GM23338 (cell line): ENCODE measurements around the gene CIAO2A. TPM values are rescaled to one million over a fixed set of nuclear protein-coding genes. Genes with fewer than 3 reads are reported as not detected.

Experiments used
- ATAC-seq: fragments of 200-7000 bp; cut with Tn5 transposase; 3 replicates; pipeline ENCODE4 v1.9.1; 2020
- DNase-seq: peaks from one replicate; pipeline ENCODE4 v3.0.0-alpha.2; 2015; ENCODE audit warnings: low spot score
- H2AFZ ChIP-seq: fragments of 200-600 bp; sonication (generic); 2 replicates; pipeline ENCODE4 v1.8.0; 2016; ENCODE audit warnings: antibody characterized with exemption, mild to moderate bottlenecking, moderate library complexity
- H3F3A ChIP-seq: fragments of 200-600 bp; sonication (generic); replicated peaks from 2 replicates; pipeline ENCODE4 v1.8.0; 2017; ENCODE audit warnings: antibody characterized with exemption, mixed run types, low read depth
- H3K27ac ChIP-seq: fragments of 200-600 bp; sonication (generic); 2 replicates; pipeline ENCODE4 v1.6.1; 2016; ENCODE audit warnings: low read depth
- H3K27me3 ChIP-seq: fragments of 200-600 bp; sonication (generic); 2 replicates; pipeline ENCODE4 v1.8.0; 2016; ENCODE audit warnings: mild to moderate bottlenecking, mixed run types, moderate library complexity; ENCODE audit not compliant: insufficient read depth
- H3K36me3 ChIP-seq: fragments of 200-600 bp; sonication (generic); 2 replicates; pipeline ENCODE4 v1.8.0; 2016; ENCODE audit warnings: mild to moderate bottlenecking; ENCODE audit not compliant: insufficient read depth
- H3K4me1 ChIP-seq: fragments of 200-600 bp; sonication (generic); 2 replicates; pipeline ENCODE4 v1.8.0; 2016; ENCODE audit warnings: mild to moderate bottlenecking, moderate library complexity; ENCODE audit not compliant: insufficient read depth
- H3K4me2 ChIP-seq: fragments of 200-600 bp; sonication (generic); 2 replicates; pipeline ENCODE4 v1.7.1; 2017; ENCODE audit warnings: mixed run types
- H3K4me3 ChIP-seq: fragments of 200-600 bp; sonication (generic); 2 replicates; pipeline ENCODE4 v1.6.1; 2016; ENCODE audit warnings: mixed run types
- H3K79me2 ChIP-seq: fragments of 200-600 bp; sonication (generic); replicated peaks from 2 replicates; pipeline ENCODE4 v1.8.0; 2017; ENCODE audit warnings: mild to moderate bottlenecking; ENCODE audit not compliant: insufficient read depth
- H3K9me2 ChIP-seq: fragments of 200-600 bp; sonication (generic); 2 replicates; pipeline ENCODE4 v1.8.0; 2017; ENCODE audit not compliant: insufficient read depth
- H4K20me1 ChIP-seq: fragments of 200-600 bp; sonication (generic); replicated peaks from 2 replicates; pipeline ENCODE4 v1.8.0; 2017; ENCODE audit warnings: mild to moderate bottlenecking; ENCODE audit not compliant: insufficient read depth
- H3K27ac Mint-ChIP-seq: 2 replicates; pipeline ENCODE4 v1.8.0; 2020; ENCODE audit warnings: inconsistent platforms, mild to moderate bottlenecking, moderate library complexity, mixed read lengths
- H3K27me3 Mint-ChIP-seq: 3 replicates; pipeline ENCODE4 v1.8.0; 2022; ENCODE audit warnings: low read depth, mild to moderate bottlenecking, moderate library complexity, mixed read lengths, inconsistent platforms; ENCODE audit not compliant: insufficient read depth, poor library complexity
- H3K36me3 Mint-ChIP-seq: 3 replicates; pipeline ENCODE4 v1.8.0; 2021; ENCODE audit warnings: low read depth, mild to moderate bottlenecking, inconsistent platforms, moderate library complexity, mixed read lengths
- H3K4me1 Mint-ChIP-seq: 3 replicates; pipeline ENCODE4 v1.8.0; 2020; ENCODE audit warnings: mild to moderate bottlenecking, inconsistent platforms, mixed read lengths
- H3K4me3 Mint-ChIP-seq: 3 replicates; pipeline ENCODE4 v1.8.0; 2021; ENCODE audit warnings: moderate library complexity, mild to moderate bottlenecking, inconsistent platforms, mixed read lengths
- H3K9me3 Mint-ChIP-seq: 3 replicates; pipeline ENCODE4 v1.8.0; 2020; ENCODE audit warnings: moderate library complexity, mild to moderate bottlenecking, inconsistent platforms, mixed read lengths
- CREB1 ChIP-seq: fragments of 250-450 bp; sonication (Bioruptor Pico); IDR thresholded peaks from 2 replicates; pipeline ENCODE4 v1.5.0; 2020; ENCODE audit warnings: low read depth, mild to moderate bottlenecking, moderate library complexity
- EZH2phosphoT487 ChIP-seq: fragments of 200-600 bp; sonication (generic); IDR thresholded peaks from one replicate; pipeline ENCODE4 v1.8.1; 2018; ENCODE audit warnings: antibody characterized with exemption; ENCODE audit not compliant: unreplicated experiment
- NANOG ChIP-seq: IDR thresholded peaks from 2 replicates; pipeline ENCODE4 v1.6.1; 2016; ENCODE audit warnings: antibody characterized with exemption, borderline replicate concordance
- POLR2AphosphoS5 ChIP-seq: IDR thresholded peaks from 2 replicates; pipeline ENCODE4 v1.6.1; 2016; ENCODE audit warnings: antibody characterized with exemption, low read depth
- polyA plus RNA-seq: library from polyadenylated mRNA; unstranded; fragments of >200 nt; fragmentation: Nextera tagmentation; extraction: Ambion mirVana; gene quantifications from 2 replicates; pipeline ENCODE4 v1.2.1, GENCODE V29; 2016
- total RNA-seq: library from RNA; depleted of rRNA; stranded (reverse); fragments of >200 nt; shearing (Covaris generic); gene quantifications from 2 replicates; pipeline ENCODE4 v1.2.3, GENCODE V29; 2014
- TF ChIP-seq, protein P1 (sequence below): fragments of 250-450 bp; sonication (Bioruptor Pico); IDR thresholded peaks from 2 replicates; pipeline ENCODE4 v1.5.0; 2020; ENCODE audit warnings: mild to moderate bottlenecking, moderate library complexity

CIAO2A gene
- total and polyA plus RNA-seq, 2 experiments from 2014 or later: 132 to 318 TPM

DNA sequence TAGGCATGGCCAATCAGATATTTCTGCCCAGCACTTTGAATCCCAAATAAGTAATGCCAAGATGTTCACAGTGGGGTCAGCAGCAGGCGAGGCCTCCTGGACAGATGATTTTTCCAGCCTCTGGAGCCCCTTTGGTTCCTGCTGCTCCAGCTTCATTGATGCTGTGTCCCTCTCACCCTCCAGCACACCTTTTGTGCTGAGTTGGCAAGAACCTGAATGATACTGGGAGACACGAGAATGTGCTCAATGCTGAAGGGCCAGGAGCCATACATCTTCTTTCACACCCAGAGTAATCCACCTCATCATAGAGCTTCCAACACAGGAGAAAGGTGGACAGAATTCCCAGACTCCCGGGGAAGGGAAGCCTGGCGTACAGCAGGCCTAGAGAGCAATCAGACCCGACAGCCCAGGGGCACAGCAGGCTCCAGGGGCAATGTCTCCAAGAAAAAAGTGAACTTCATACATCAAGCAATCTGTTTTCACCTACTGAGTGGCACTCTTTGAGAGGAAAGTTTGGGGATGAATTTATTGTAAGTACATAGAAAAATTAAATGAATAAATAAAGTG, 40.6 kb downstream of the CIAO2A start (continued):
- TF ChIP-seq, protein P1, sequence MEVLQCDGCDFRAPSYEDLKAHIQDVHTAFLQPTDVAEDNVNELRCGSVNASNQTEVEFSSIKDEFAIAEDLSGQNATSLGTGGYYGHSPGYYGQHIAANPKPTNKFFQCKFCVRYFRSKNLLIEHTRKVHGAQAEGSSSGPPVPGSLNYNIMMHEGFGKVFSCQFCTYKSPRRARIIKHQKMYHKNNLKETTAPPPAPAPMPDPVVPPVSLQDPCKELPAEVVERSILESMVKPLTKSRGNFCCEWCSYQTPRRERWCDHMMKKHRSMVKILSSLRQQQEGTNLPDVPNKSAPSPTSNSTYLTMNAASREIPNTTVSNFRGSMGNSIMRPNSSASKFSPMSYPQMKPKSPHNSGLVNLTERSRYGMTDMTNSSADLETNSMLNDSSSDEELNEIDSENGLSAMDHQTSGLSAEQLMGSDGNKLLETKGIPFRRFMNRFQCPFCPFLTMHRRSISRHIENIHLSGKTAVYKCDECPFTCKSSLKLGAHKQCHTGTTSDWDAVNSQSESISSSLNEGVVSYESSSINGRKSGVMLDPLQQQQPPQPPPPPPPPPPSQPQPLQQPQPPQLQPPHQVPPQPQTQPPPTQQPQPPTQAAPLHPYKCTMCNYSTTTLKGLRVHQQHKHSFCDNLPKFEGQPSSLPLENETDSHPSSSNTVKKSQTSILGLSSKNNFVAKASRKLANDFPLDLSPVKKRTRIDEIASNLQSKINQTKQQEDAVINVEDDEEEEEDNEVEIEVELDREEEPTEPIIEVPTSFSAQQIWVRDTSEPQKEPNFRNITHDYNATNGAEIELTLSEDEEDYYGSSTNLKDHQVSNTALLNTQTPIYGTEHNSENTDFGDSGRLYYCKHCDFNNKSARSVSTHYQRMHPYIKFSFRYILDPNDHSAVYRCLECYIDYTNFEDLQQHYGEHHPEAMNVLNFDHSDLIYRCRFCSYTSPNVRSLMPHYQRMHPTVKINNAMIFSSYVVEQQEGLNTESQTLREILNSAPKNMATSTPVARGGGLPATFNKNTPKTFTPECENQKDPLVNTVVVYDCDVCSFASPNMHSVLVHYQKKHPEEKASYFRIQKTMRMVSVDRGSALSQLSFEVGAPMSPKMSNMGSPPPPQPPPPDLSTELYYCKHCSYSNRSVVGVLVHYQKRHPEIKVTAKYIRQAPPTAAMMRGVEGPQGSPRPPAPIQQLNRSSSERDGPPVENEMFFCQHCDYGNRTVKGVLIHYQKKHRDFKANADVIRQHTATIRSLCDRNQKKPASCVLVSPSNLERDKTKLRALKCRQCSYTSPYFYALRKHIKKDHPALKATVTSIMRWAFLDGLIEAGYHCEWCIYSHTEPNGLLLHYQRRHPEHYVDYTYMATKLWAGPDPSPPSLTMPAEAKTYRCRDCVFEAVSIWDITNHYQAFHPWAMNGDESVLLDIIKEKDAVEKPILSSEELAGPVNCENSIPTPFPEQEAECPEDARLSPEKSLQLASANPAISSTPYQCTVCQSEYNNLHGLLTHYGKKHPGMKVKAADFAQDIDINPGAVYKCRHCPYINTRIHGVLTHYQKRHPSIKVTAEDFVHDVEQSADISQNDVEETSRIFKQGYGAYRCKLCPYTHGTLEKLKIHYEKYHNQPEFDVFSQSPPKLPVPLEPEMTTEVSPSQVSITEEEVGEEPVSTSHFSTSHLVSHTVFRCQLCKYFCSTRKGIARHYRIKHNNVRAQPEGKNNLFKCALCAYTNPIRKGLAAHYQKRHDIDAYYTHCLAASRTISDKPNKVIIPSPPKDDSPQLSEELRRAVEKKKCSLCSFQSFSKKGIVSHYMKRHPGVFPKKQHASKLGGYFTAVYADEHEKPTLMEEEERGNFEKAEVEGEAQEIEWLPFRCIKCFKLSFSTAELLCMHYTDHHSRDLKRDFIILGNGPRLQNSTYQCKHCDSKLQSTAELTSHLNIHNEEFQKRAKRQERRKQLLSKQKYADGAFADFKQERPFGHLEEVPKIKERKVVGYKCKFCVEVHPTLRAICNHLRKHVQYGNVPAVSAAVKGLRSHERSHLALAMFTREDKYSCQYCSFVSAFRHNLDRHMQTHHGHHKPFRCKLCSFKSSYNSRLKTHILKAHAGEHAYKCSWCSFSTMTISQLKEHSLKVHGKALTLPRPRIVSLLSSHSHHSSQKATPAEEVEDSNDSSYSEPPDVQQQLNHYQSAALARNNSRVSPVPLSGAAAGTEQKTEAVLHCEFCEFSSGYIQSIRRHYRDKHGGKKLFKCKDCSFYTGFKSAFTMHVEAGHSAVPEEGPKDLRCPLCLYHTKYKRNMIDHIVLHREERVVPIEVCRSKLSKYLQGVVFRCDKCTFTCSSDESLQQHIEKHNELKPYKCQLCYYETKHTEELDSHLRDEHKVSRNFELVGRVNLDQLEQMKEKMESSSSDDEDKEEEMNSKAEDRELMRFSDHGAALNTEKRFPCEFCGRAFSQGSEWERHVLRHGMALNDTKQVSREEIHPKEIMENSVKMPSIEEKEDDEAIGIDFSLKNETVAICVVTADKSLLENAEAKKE: no peak
- TF ChIP-seq POLR2AphosphoS5: no peak
- no peak for TF ChIP-seq EZH2phosphoT487

DNA sequence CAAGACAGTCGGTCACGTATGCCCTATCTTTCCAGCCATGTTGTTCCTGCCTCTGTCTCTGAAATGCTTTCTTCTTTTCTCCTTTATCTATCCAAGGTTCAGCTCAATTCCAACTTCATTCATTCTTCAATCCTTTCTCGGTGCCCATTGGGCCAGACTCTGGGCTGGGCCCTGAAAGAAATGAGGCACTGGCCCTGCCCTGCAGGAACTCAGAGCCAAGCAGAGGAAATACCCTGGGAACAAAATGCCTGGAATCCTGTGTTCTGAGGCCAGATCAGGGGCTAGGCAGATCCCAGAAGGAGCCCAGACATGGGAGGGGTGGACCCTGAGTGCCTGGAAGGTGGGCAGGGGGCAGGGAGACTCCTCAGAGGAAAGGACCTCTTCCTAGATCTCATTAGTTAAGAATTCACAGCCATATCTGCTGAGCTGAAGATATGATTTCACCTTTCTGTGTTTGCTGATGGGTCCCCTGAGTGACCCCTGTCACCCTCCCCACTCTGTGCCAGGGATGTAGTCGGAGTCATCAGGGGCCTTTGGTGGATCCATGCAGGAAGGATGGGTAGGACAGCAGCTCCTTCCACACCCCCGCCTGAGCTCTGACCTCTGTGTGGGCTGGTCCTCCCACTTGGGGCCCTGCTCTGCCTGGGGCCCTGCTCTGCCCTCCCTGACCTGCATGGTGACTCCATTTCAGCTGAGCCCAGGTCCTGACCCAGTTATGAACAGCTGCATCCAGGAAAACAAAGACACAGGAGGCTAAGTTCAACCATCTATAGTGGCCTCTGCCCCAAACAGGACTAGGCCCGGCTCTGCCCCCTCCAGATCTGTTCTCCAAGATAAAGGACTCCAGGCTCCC, 42.0 kb downstream of the CIAO2A start:
- no peaks in the 10 kb centered on the region for H3K36me3 Mint-ChIP-seq
- TF ChIP-seq, protein P1: no peak
- TF ChIP-seq CREB1 (no peak), POLR2AphosphoS5 (no peak), NANOG (no peak)

More for the DNA sequence above, 42.0 kb downstream of the CIAO2A start:
- Mint-ChIP-seq H3K4me1 (peaks cover 8% of the 10 kb centered on the region), H3K4me3 (no peak overlapping the region), H3K9me3 (no peaks in the 10 kb centered on the region), H3K27ac (no peak overlapping the region), H3K27me3 (peaks cover 18% of the 10 kb centered on the region)
- no peaks in the 10 kb centered on the region for H3K79me2 ChIP-seq
- H3F3A ChIP-seq: no peaks in the 10 kb centered on the region
- ATAC-seq: no peak
- H2AFZ ChIP-seq: no peak overlapping the region
- no peak for DNase-seq
- no peak overlapping the region for H3K27ac ChIP-seq
- H3K4me3 ChIP-seq: no peak overlapping the region
- no peaks in the 10 kb centered on the region for H3K36me3 ChIP-seq
- H3K9me2 ChIP-seq: no peaks in the 10 kb centered on the region
- peaks cover 14% of the 10 kb centered on the region for H3K27me3 ChIP-seq
- peaks cover 9% of the 10 kb centered on the region; the same call in 1 of the 2 replicates for H3K4me1 ChIP-seq
- H4K20me1 ChIP-seq: no peaks in the 10 kb centered on the region
- no peak overlapping the region for H3K4me2 ChIP-seq
